Activated CD8-positive, alpha-beta memory T cell treated with anti-CD3 and anti-CD28 coated beads for 36 hours (primary cell): ENCODE measurements around the gene DHX40. TPM values are rescaled to one million over a fixed set of nuclear protein-coding genes. Genes with fewer than 3 reads are reported as not detected.
"Not testable (repeated sequence)": the region's sequence is repeated elsewhere in the genome, so short reads cannot be mapped to it uniquely, and the experiment has no call there.

Experiments
- CTCF ChIA-PET: fragments of 350-600 bp; sonication (Branson Sonifier 250); formaldehyde crosslinking; loops from one replicate; lab custom pipeline; 2021; ENCODE audit warnings: antibody characterized with exemption; lab: Charles Lee
- POLR2A ChIA-PET: fragments of 350-600 bp; sonication (Branson Sonifier 250); formaldehyde crosslinking; loops from one replicate; lab custom pipeline; 2021; ENCODE audit warnings: antibody characterized with exemption; lab: Charles Lee
- total RNA-seq, 2 experiments: library from RNA; stranded (reverse); gene quantifications; one replicate each; pipeline ENCODE4 v1.2.3, GENCODE V29; 2021

Gene DHX40
- total RNA-seq, 2 experiments from 2014 or later = 21.3 to 22.2 TPM

GRCh38 chr17:59647288-59647687, 81.9 kb downstream of the DHX40 start:
- CTCF ChIA-PET = interaction anchor here (0.5 kb wide), 1 partner anchor 28 kb away, joined by 3 read pairs; no protein-coding TSS in a partner anchor

GRCh38 chr17:59649886-59650285, 84.5 kb downstream of the DHX40 start:
- CTCF ChIA-PET = no interaction called here
- POLR2A ChIA-PET = interaction anchor here (0.6 to 1.1 kb wide), 2 partner anchors 31 to 226 kb away, joined by 3 read pairs; no protein-coding TSS in a partner anchor

More at GRCh38 chr17:59647288-59647687, 81.9 kb downstream of the DHX40 start:
- POLR2A ChIA-PET = no interaction called here

GRCh38 chr17:59650642-59651041, 85.2 kb downstream of the DHX40 start:
- POLR2A ChIA-PET = interaction anchor here (0.6 to 1.1 kb wide), 3 partner anchors 32 to 227 kb away, joined by 3 read pairs; no protein-coding TSS in a partner anchor
- CTCF ChIA-PET = interaction anchor here (0.7 kb wide), 2 partner anchors 21 to 33 kb away, joined by 3 to 6 read pairs; no protein-coding TSS in a partner anchor

- CTCF ChIA-PET = no interaction called here
- POLR2A ChIA-PET = no interaction called here
Observed at GRCh38 chr17:59651346-59651745, 85.9 kb downstream of the DHX40 start.

- CTCF ChIA-PET = no interaction called here
- POLR2A ChIA-PET = no interaction called here
Observed at GRCh38 chr17:59652119-59652518, 86.7 kb downstream of the DHX40 start.

GRCh38 chr17:59656624-59657023, 91.2 kb downstream of the DHX40 start:
- POLR2A ChIA-PET = not testable (repeated sequence)
- CTCF ChIA-PET = interaction anchor here (0.7 kb wide), 1 partner anchor 1382 kb away, joined by 3 read pairs; no protein-coding TSS in a partner anchor

Other genes starting within 250 kb of the DHX40 start
- gene YPEL2, start 234.0 kb upstream of the DHX40 start, total RNA-seq = 1 to 10 TPM; 4.1 to 5.6 TPM
- 100 to 1,000 TPM; 181 to 183 TPM for gene CLTC, start 54.3 kb downstream of the DHX40 start, total RNA-seq
- 10 to 100 TPM; 45.3 to 48.9 TPM for gene PTRH2, start 141.8 kb downstream of the DHX40 start, total RNA-seq
- gene VMP1, start 142.0 kb downstream of the DHX40 start, total RNA-seq = 100 to 1,000 TPM; 228 to 231 TPM